CD4-positive, alpha-beta memory T cell (primary cell): ENCODE results near the gene SLC5A10. TPM values are rescaled to one million over a fixed set of nuclear protein-coding genes. Genes with fewer than 3 reads are reported as not detected.

Experiments used
- CTCF ChIA-PET: fragments of 350-600 bp; sonication (Branson Sonifier 250); formaldehyde crosslinking; loops from one replicate; lab custom pipeline; 2021; ENCODE audit warnings: inconsistent platforms; ENCODE audit not compliant: partially characterized antibody; lab: Charles Lee
- POLR2A ChIA-PET: fragments of 350-600 bp; sonication (Branson Sonifier 250); formaldehyde crosslinking; loops from one replicate; lab custom pipeline; 2021; ENCODE audit not compliant: partially characterized antibody; lab: Charles Lee
- DNase-seq, 5 donors: peaks; one replicate each; pipeline versions ENCODE4 v3.0.0 to v3.0.0-alpha.2; 2020 to 2022; ENCODE audit warnings: mixed read lengths in 1 of 5
- H3K27ac ChIP-seq: one replicate; pipeline ENCODE4 v1.7.0; 2013; ENCODE audit warnings: low read depth, low read length
- H3K27me3 ChIP-seq: 2 replicates; pipeline ENCODE4 v1.7.0; 2013; ENCODE audit warnings: mild to moderate bottlenecking, low read length, moderate library complexity; ENCODE audit not compliant: insufficient read depth
- H3K36me3 ChIP-seq: 2 replicates; pipeline ENCODE4 v1.7.0; 2013; ENCODE audit warnings: mild to moderate bottlenecking, low read length, moderate library complexity; ENCODE audit not compliant: insufficient read depth
- H3K4me1 ChIP-seq: 2 replicates; pipeline ENCODE4 v1.7.0; 2013; ENCODE audit warnings: mild to moderate bottlenecking, low read length, moderate library complexity; ENCODE audit not compliant: insufficient read depth
- H3K4me3 ChIP-seq, 2 donors: one replicate each; pipeline ENCODE4 v1.7.0; 2013; ENCODE audit warnings: low read length in 2 of 2, mild to moderate bottlenecking in 1 of 2
- H3K9me3 ChIP-seq, 2 donors: one replicate each; pipeline ENCODE4 v1.7.0; 2013; ENCODE audit warnings: low read length in 2 of 2, control low read depth in 1 of 2; ENCODE audit not compliant: control insufficient read depth in 1 of 2
- H3K27ac Mint-ChIP-seq, 7 donors: one replicate each; pipeline ENCODE4 v1.8.0; 2020 to 2021; ENCODE audit warnings: mixed read lengths in 7 of 7, mild to moderate bottlenecking in 6 of 7, inconsistent platforms in 3 of 7, moderate library complexity in 3 of 7
- H3K27me3 Mint-ChIP-seq, 2 donors: one replicate each; pipeline ENCODE4 v1.8.0; 2020 to 2021; ENCODE audit warnings: mixed read lengths in 2 of 2
- H3K36me3 Mint-ChIP-seq, 2 donors: one replicate each; pipeline ENCODE4 v1.8.0; 2020 to 2021; ENCODE audit warnings: mixed read lengths in 2 of 2, inconsistent platforms in 1 of 2, mild to moderate bottlenecking in 1 of 2
- H3K4me1 Mint-ChIP-seq, 4 donors: one replicate each; pipeline ENCODE4 v1.8.0; 2020 to 2021; ENCODE audit warnings: mixed read lengths in 4 of 4, mild to moderate bottlenecking in 1 of 4
- H3K4me3 Mint-ChIP-seq, 8 donors: one replicate each; pipeline ENCODE4 v1.8.0; 2020 to 2021; ENCODE audit warnings: mixed read lengths in 8 of 8, mild to moderate bottlenecking in 7 of 8, moderate library complexity in 6 of 8, inconsistent platforms in 3 of 8
- H3K9me3 Mint-ChIP-seq, 8 donors: one replicate each; pipeline ENCODE4 v1.8.0; 2020 to 2021; ENCODE audit warnings: mixed read lengths in 8 of 8, mild to moderate bottlenecking in 5 of 8, inconsistent platforms in 3 of 8, moderate library complexity in 1 of 8
- intact Hi-C: fragments of 100-400 bp; cut with micrococcal nuclease; formaldehyde crosslinking; loops from one replicate; pipeline ENCODE4 v1.15.1; 2023
- polyA plus RNA-seq, 2 donors: library from polyadenylated mRNA; unstranded; fragments of 300-500 nt; fragmentation: Illumina TruSeq; gene quantifications; one replicate each; pipeline ENCODE4 v1.2.3, GENCODE V29; 2021
- total RNA-seq, 2 experiments: library from RNA; stranded (reverse); gene quantifications; one replicate each; pipeline ENCODE4 v1.2.3, GENCODE V29; 2021

SLC5A10 gene
- total and polyA plus RNA-seq, 4 experiments from 2014 or later: 0.10 to 0.11 TPM; not detected in 2

DNA sequence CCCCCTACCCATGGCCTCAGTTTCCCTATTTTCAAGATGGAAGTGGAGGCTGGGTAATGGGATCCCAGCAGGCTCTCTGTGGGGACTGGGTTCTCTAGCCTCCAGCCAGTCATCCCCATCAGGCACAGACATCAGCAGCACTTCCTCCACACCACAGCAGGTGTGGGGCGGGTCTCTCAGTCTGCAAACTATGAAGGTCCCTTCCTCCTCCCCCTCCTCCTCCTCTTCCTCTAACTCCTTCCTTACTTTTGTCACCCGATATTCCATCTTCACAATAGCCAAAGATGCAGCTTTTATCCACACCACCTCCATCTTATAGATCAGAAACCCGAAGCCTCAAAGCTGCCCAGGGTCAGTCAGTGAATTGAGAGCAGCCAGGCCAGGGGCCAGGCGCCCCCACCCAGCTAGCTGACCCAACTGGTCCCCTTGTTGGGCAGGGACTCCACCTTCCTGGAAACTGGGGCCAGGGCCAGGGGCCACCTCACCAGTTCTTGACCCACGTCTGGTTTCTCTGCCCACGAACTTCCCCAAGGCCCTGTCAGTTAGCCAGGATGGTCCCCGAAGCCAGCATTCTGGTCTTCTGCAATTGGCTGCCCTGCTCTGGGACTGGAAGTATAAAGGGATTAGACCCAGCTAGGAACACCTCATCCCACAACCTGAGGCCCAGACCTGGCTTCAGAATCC is 50.1 kb downstream of the SLC5A10 start:
- Mint-ChIP-seq H3K27ac (peak overlapping the region in 5 of 7 donors; percentile 5 to 87 (median 60)), H3K4me1 (peaks cover 15 to 40% (median 30%) of the 10 kb centered on the region in 4 donors), H3K4me3 (peak overlapping the region; percentile 13 to 96 (median 78)), H3K36me3 (peaks cover 6 to 10% of the 10 kb centered on the region in 2 donors), H3K9me3 (no peaks in the 10 kb centered on the region), H3K27me3 (no peaks in the 10 kb centered on the region)
- intact Hi-C loops: loop anchor here (10.0 kb wide), 1 partner anchor 377 kb away; no protein-coding TSS in a partner anchor
- CTCF ChIA-PET: interaction anchor here (5.4 kb wide), 1 partner anchor 41 kb away, joined by 35 read pairs; no protein-coding TSS in a partner anchor
- POLR2A ChIA-PET: interaction anchor here (1.1 to 1.4 kb wide), 3 partner anchors 8 to 20 kb away, joined by 3 to 4 read pairs (median 3); no protein-coding TSS in a partner anchor
- no peaks in the 10 kb centered on the region for H3K9me3 ChIP-seq
- H3K27me3 ChIP-seq: no peaks in the 10 kb centered on the region
- DNase-seq: no peak
- no peak overlapping the region for H3K4me3 ChIP-seq
- no peak overlapping the region for H3K27ac ChIP-seq
- H3K36me3 ChIP-seq: no peaks in the 10 kb centered on the region
- H3K4me1 ChIP-seq: peaks cover 35% of the 10 kb centered on the region

DNA sequence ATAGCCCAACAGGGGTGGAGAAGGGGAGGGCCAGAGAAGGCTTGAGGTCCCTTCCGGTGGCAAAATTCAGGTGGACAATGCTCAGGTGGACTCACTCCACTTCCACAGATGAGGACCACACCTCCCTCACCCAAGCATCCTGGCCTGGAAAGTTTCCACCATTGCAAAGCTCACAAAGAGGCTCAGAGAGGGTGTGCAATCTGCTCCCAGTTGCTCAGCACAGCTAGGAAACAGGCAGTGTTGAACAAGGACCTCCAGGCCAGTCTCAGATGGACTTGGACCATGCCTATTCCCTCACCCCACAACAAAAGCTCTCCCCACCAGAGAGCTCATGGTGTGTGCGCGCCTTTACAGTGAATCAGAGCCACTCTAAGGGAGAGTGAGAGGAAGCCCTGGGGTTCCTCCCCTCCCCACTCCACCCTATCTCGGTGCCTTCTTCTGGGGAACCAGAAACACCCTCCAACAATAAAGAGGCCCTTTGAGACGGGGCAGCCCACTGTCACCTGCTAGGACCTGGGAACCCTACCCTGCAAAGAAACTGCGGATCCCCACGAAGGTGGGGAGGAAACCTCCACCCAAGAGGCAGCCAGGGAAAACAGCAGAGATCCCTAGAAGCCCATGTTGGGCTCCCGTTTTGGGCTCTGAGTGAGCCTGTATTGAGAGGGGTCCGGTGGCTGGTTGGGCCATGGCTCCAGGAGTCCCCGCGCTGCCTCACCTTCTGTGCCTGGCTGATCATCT is 51.0 kb downstream of the SLC5A10 start:
- peaks cover 35% of the 10 kb centered on the region for H3K4me1 ChIP-seq
- H3K9me3 Mint-ChIP-seq: no peaks in the 10 kb centered on the region
- H3K36me3 Mint-ChIP-seq: peaks cover 3 to 7% of the 10 kb centered on the region in 2 donors
- DNase-seq: peak in 1 of 5 donors; percentile 16
- no peaks in the 10 kb centered on the region for H3K36me3 ChIP-seq
- peaks cover 15 to 40% (median 27%) of the 10 kb centered on the region in 4 donors for H3K4me1 Mint-ChIP-seq
- H3K27me3 ChIP-seq: no peaks in the 10 kb centered on the region
- peak overlapping the region; percentile 41 to 89 (median 74) for H3K27ac Mint-ChIP-seq
- peak overlapping the region in 1 of 2 donors; percentile 57 for H3K4me3 ChIP-seq
- H3K27me3 Mint-ChIP-seq: no peaks in the 10 kb centered on the region
- ChIA-PET POLR2A (interaction anchor here (1.1 to 1.4 kb wide), 4 partner anchors 9 to 21 kb away, joined by 3 to 4 read pairs (median 3); no protein-coding TSS in a partner anchor), CTCF (interaction anchor here (5.4 kb wide), 1 partner anchor 42 kb away, joined by 35 read pairs; no protein-coding TSS in a partner anchor)
- no peaks in the 10 kb centered on the region for H3K9me3 ChIP-seq
- peak overlapping the region; percentile 74 to 96 (median 80) for H3K4me3 Mint-ChIP-seq
- intact Hi-C loops: loop anchor here (10.0 kb wide), 1 partner anchor 378 kb away; no protein-coding TSS in a partner anchor
- no peak overlapping the region for H3K27ac ChIP-seq

DNA sequence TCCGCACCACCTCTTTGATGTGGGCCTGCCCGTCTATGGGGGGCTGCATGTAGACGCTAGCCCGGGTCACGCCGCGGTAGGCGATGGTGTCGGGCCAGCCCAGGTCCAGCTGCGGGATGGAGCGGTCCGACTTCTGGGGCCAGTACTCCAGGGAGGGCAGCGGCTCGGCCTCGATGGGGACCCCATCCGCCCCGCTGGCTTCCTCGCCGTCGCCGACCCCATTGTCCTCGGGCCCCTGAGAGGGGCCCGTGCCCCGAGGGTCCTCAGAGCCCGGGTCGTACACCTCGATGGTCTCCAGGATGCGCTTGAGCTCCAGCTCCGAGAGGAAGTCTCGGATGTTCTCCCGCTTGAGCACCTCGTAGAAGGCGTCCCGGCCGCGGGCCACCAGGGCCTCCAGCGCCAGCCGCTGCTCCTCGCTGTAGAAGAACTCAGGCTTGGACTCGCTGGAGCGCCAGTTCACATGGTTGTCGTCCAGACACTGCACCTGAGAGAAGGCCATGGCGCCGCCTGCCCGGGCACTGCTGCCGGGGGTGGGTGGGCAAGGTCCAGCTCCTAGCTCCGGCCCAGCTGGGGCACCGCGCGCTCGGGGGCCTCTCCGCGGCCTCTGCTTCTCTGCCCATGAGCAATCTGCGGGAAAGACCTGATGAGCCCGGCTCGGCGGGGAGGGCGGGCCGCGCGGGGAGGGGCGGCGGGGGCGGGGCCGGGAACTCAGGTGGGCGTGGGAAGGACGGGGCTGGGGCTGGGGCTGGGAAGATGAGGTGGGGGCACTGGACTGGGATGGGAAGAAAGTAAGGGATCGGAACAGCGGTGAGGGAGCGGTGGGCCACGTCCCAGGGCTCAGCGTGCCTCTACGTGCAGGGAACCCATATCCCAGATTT is 51.8 kb downstream of the SLC5A10 start:
- intact Hi-C loops: loop anchor here (1.0 to 10.0 kb wide), 3 partner anchors 49 to 379 kb away; partner anchors contain the start of gene PRPSAP2
- H3K27ac ChIP-seq: peak overlapping the region; percentile 77
- POLR2A ChIA-PET: interaction anchor here (0.9 to 1.9 kb wide), 15 partner anchors 8 to 146 kb away, joined by 3 to 12 read pairs (median 7); partner anchors contain the start of gene PRPSAP2

DNA sequence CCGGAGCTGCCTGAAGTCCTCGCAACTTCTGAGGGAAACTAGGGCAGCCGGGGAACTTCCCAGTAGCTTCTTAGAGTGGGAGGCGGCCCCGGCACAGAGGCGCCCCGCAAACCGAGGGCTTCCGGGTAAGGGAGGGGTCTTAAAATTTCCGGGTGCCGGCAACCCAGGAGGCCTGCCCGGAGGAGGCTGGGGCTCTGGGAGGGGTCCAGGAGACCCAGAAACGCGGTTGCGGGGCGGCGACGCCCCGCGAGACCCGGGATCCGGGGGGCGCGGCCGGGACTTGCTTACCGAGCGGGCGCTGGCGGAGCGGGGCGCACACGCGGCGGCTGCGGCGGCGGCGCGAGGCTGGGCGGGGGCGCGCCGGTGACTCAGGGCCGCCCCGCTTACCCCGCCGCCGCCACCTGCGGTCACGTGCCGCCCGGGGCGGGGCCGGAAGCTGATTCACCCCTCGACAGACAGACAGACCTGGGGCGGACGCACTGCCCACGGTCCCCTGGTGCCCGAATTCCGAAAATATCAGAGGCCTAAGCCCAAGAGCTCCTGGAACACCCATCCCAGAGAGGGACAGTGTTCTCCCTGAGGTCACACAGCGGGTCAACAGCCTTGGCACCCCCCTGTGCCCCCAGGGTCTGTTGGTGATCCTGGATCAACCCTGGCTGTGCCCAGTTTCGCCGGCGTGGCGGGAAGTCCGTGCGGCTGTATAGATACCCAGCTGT is 52.6 kb downstream of the SLC5A10 start, which contains the start of gene FAM83G:
Gene FAM83G (minus strand): TSS at position 344 of the 716 bp plus-strand sequence. CDS start 723 bp downstream, outside the sequence.
- Histone ChIP-seq H3K27me3 (no peaks in the 10 kb centered on the region), H3K9me3 (no peaks in the 10 kb centered on the region), H3K4me3 (peak within 1 kb of the TSS; percentile 42 to 57), H3K27ac (peak within 1 kb of the TSS; percentile 77), H3K36me3 (no peaks in the 10 kb centered on the region), H3K4me1 (peaks cover 35% of the 10 kb centered on the region)
- peaks cover 15 to 40% (median 27%) of the 10 kb centered on the region in 4 donors for H3K4me1 Mint-ChIP-seq
- intact Hi-C loops: loop anchor here (1.0 to 10.0 kb wide), 3 partner anchors 50 to 380 kb away; partner anchors contain the start of gene PRPSAP2
- H3K4me3 Mint-ChIP-seq: peak within 1 kb of the TSS; percentile 92 to 96 (median 94)
- H3K36me3 Mint-ChIP-seq: peaks cover 3 to 7% of the 10 kb centered on the region in 2 donors
- H3K27ac Mint-ChIP-seq: peak within 1 kb of the TSS; percentile 87 to 98 (median 96)
- peak; percentile 72 to 92 (median 81) for DNase-seq
- ChIA-PET CTCF (interaction anchor here (5.4 kb wide), 1 partner anchor 44 kb away, joined by 35 read pairs; no protein-coding TSS in a partner anchor), POLR2A (interaction anchor here (0.5 to 1.9 kb wide), 14 partner anchors 8 to 147 kb away, joined by 3 to 12 read pairs (median 7); partner anchors contain the start of gene PRPSAP2)
- H3K9me3 Mint-ChIP-seq: no peaks in the 10 kb centered on the region
- no peaks in the 10 kb centered on the region for H3K27me3 Mint-ChIP-seq

More for the DNA sequence above, 51.8 kb downstream of the SLC5A10 start:
- H3K27me3 Mint-ChIP-seq: no peaks in the 10 kb centered on the region
- peak overlapping the region; percentile 87 to 98 (median 96) for H3K27ac Mint-ChIP-seq
- H3K9me3 Mint-ChIP-seq: no peaks in the 10 kb centered on the region
- DNase-seq: peak in 4 of 5 donors; percentile 21 to 50 (median 27)
- peaks cover 15 to 40% (median 27%) of the 10 kb centered on the region in 4 donors for H3K4me1 Mint-ChIP-seq
- Histone ChIP-seq H3K4me1 (peaks cover 35% of the 10 kb centered on the region), H3K9me3 (no peaks in the 10 kb centered on the region), H3K27me3 (no peaks in the 10 kb centered on the region), H3K36me3 (no peaks in the 10 kb centered on the region), H3K4me3 (peak overlapping the region; percentile 42 to 57)
- peak overlapping the region; percentile 92 to 96 (median 94) for H3K4me3 Mint-ChIP-seq
- CTCF ChIA-PET: interaction anchor here (5.4 kb wide), 1 partner anchor 43 kb away, joined by 35 read pairs; no protein-coding TSS in a partner anchor
- peaks cover 3 to 7% of the 10 kb centered on the region in 2 donors for H3K36me3 Mint-ChIP-seq

DNA sequence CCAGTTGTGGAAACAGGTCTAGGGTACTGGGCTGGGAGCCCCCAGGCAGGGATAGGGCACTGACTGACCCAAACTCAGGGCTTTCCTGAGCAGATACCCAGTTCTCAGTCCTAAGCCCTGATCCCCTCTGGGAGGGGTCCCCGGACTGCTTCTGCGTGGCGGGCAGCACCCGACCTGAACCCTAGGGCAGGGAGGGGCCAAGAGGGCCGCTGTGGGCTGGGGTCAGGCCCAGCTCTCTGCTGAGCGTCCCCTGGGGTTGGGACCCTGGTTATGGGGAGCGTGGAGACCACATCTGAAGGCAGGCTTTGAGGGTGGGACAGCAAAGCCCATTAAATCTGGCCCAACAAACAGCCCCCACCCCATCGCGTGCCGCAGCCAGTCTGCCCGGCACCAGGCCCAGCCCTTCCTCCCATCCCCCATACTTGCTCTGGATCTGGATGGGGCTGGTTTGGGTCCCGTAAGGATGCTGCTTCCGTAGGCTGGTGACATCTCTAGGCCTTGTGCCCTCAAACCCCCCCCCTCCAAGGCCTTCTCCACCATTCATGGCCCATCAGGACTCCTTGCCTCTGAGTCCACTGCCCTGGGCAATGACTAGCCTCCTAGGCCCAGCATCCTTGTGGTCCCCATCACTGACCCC is 53.3 kb downstream of the SLC5A10 start:
- peak overlapping the region in 1 of 2 donors; percentile 36 for H3K4me3 ChIP-seq
- no peaks in the 10 kb centered on the region for H3K9me3 ChIP-seq
- H3K27me3 ChIP-seq: no peaks in the 10 kb centered on the region
- no peaks in the 10 kb centered on the region for H3K27me3 Mint-ChIP-seq
- peak overlapping the region; percentile 77 for H3K27ac ChIP-seq
- intact Hi-C loops: loop anchor here (2.0 to 10.0 kb wide), 2 partner anchors 50 to 380 kb away; no protein-coding TSS in a partner anchor
- no peaks in the 10 kb centered on the region for H3K36me3 ChIP-seq
- H3K36me3 Mint-ChIP-seq: peaks cover 3 to 7% of the 10 kb centered on the region in 2 donors
- H3K27ac Mint-ChIP-seq: peak overlapping the region; percentile 87 to 97 (median 91)
- no peaks in the 10 kb centered on the region for H3K9me3 Mint-ChIP-seq
- H3K4me1 ChIP-seq: peaks cover 35% of the 10 kb centered on the region
- peak in 1 of 5 donors; percentile 43 for DNase-seq
- H3K4me3 Mint-ChIP-seq: peak overlapping the region; percentile 52 to 79 (median 74)
- ChIA-PET CTCF (interaction anchor here (5.4 kb wide), 1 partner anchor 44 kb away, joined by 35 read pairs; no protein-coding TSS in a partner anchor), POLR2A (interaction anchor here (0.6 to 1.9 kb wide), 12 partner anchors 9 to 82 kb away, joined by 3 to 12 read pairs (median 8); no protein-coding TSS in a partner anchor)
- H3K4me1 Mint-ChIP-seq: peaks cover 15 to 40% (median 26%) of the 10 kb centered on the region in 4 donors
